Lower leg skin (tissue), 4 donors: Measurements from ENCODE around the gene CFAP58. TPM values are rescaled to one million over a fixed set of nuclear protein-coding genes. Genes with fewer than 3 reads are reported as not detected.

Experiments
- DNase-seq, 2 donors: peaks; one replicate each; pipeline ENCODE4 v3.0.0-alpha.2; 2019; ENCODE audit warnings: low spot score in 2 of 2
- H3K4me3 ChIP-seq: fragments of 200-600 bp; sonication (generic); 2 replicates; pipeline ENCODE4 v1.5.1; 2017; ENCODE audit warnings: mild to moderate bottlenecking, low read depth; ENCODE audit not compliant: poor library complexity, severe bottlenecking
- CTCF ChIP-seq, 3 donors: fragments of 450-650 bp; IDR thresholded peaks; one replicate each; pipeline ENCODE4 v1.5.1; 2016; ENCODE audit warnings: antibody characterized with exemption in 3 of 3, mild to moderate bottlenecking in 3 of 3, moderate library complexity in 2 of 3
- POLR2A ChIP-seq, 2 donors: fragments of 450-650 bp; IDR thresholded peaks; one replicate each; pipeline ENCODE4 v1.6.1; 2016 to 2017; ENCODE audit warnings: antibody characterized with exemption in 2 of 2, mild to moderate bottlenecking in 1 of 2, moderate library complexity in 1 of 2
- WGBS, 2 donors: methylation state at CpG; one replicate each; pipeline ENCODE4 v1.1.5; 2018; 5-methylcytosine and 5-hydroxymethylcytosine counted together
- intact Hi-C: fragments of 100-400 bp; cut with DNase I; formaldehyde crosslinking; loops from one replicate; pipeline ENCODE4 v1.15.0; 2023; ENCODE audit warnings: low total_unique reads
- total RNA-seq, 4 donors: library from RNA; depleted of rRNA; stranded (reverse); fragments of >200 nt; gene quantifications; one replicate each; pipeline ENCODE4 v1.1.0, GENCODE V29; 2016

CFAP58 gene
- total RNA-seq, 4 donors from 2014 or later, result 0.42 to 0.55 (median 0.44) TPM; not detected in 1

DNA sequence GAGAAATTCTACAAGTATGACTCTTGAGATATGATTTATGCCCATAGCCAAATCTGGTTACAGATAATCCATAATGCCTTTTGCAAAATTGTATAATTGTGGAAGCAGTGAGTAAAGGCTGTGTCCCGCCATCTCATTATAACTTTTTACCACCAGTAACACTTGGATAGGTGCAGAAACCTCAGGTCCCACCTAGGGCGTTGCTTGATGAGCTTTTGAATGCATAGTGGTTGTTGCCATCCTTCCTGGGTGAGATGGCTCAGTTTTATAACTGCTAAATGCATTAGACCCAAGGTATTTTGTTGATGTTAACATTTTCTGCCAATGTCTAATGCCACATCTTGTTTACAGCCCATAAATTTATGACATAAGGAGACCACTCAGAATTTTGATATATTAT, 42.9 kb downstream of the CFAP58 start:
- TF ChIP-seq CTCF (IDR thresholded peaks at IDR 0.05) (no peak), POLR2A (IDR thresholded peaks at IDR 0.05) (no peak)
- no peak overlapping the region for H3K4me3 ChIP-seq
- WGBS, 2 donors, result 75 to 80% methylated on average over 2 of the region's 2 CpGs
- intact Hi-C loops, result no loop called here
- DNase-seq, result no peak

- H3K4me3 ChIP-seq, result no peak overlapping the region
- intact Hi-C loops, result no loop called here
- WGBS, 2 donors, result 58 to 60% methylated on average over 8 of the region's 8 CpGs
- TF ChIP-seq CTCF (IDR thresholded peaks at IDR 0.05) (no peak), POLR2A (IDR thresholded peaks at IDR 0.05) (no peak)
- DNase-seq, result no peak
These were observed 50.0 kb downstream of the CFAP58 start for GRCh38 chr10:104403636-104404035.

- TF ChIP-seq POLR2A (IDR thresholded peaks at IDR 0.05), result no peak
- TF ChIP-seq CTCF (IDR thresholded peaks at IDR 0.05), result no peak
- no peak overlapping the region for H3K4me3 ChIP-seq
- 39% methylated on average over 7 of the region's 7 CpGs for WGBS, 2 donors
- intact Hi-C loops, result no loop called here
- no peak for DNase-seq
These were observed 53.4 kb downstream of the CFAP58 start for GRCh38 chr10:104406715-104407650.

GRCh38 chr10:104413528-104413927, 59.9 kb downstream of the CFAP58 start:
- intact Hi-C loops, result no loop called here
- TF ChIP-seq POLR2A (IDR thresholded peaks at IDR 0.05) (no peak), CTCF (IDR thresholded peaks at IDR 0.05) (no peak)
- no peak overlapping the region for H3K4me3 ChIP-seq
- WGBS, 2 donors, result 73 to 87% methylated on average over 1 of the region's 1 CpG
- no peak for DNase-seq

- no peak for DNase-seq
- 76 to 84% methylated on average over 7 of the region's 7 CpGs for WGBS, 2 donors
- intact Hi-C loops, result no loop called here
- no peak overlapping the region for H3K4me3 ChIP-seq
- TF ChIP-seq CTCF (IDR thresholded peaks at IDR 0.05) (no peak), POLR2A (IDR thresholded peaks at IDR 0.05) (no peak)
These were observed 62.0 kb downstream of the CFAP58 start for GRCh38 chr10:104415526-104416165.
